NCI-H2171 (cell line): ENCODE measurements around the gene TPSD1.
"Not testable (repeated sequence)": the region's sequence is repeated elsewhere in the genome, so short reads cannot be mapped to it uniquely, and the experiment has no call there.

Source experiments
- DNase-seq: peaks from one replicate; lab custom pipeline; 2025; lab: John Stamatoyannopoulos, UW

TPSD1 gene

GRCh38 chr16:1241081-1241480 lies 14.8 kb upstream of the TPSD1 start:
- DNase-seq: not testable (repeated sequence)

- DNase-seq: not testable (repeated sequence)
Observed at GRCh38 chr16:1243363-1243762, 12.5 kb upstream of the TPSD1 start.

- DNase-seq: not testable (repeated sequence)
Observed at GRCh38 chr16:1243907-1244850, 11.7 kb upstream of the TPSD1 start.

- no peak for DNase-seq
Observed at GRCh38 chr16:1244881-1245280, 11.0 kb upstream of the TPSD1 start.

GRCh38 chr16:1245452-1246020 lies 10.3 kb upstream of the TPSD1 start:
- no peak for DNase-seq

- DNase-seq: not testable (repeated sequence)
Observed at GRCh38 chr16:1247903-1248537, 7.8 kb upstream of the TPSD1 start.

GRCh38 chr16:1249031-1249755 lies 6.7 kb upstream of the TPSD1 start:
- not testable (repeated sequence) for DNase-seq

- DNase-seq: not testable (repeated sequence)
Observed at GRCh38 chr16:1253701-1254364, 2.0 kb upstream of the TPSD1 start.

- not testable (repeated sequence) for DNase-seq
Observed at GRCh38 chr16:1254821-1255220, 1.0 kb upstream of the TPSD1 start.

GRCh38 chr16:1256296-1256873 lies 516 bp downstream of the TPSD1 start:
- DNase-seq: not testable (repeated sequence)

- no peak for DNase-seq
Observed at GRCh38 chr16:1256874-1257322, 1.0 kb downstream of the TPSD1 start.

- no peak for DNase-seq
Observed at GRCh38 chr16:1257561-1258224, 1.8 kb downstream of the TPSD1 start.

GRCh38 chr16:1258225-1258600 lies 2.3 kb downstream of the TPSD1 start:
- no peak for DNase-seq

- no peak for DNase-seq
Observed at GRCh38 chr16:1258906-1259759, 3.3 kb downstream of the TPSD1 start.

GRCh38 chr16:1259760-1260068 lies 3.8 kb downstream of the TPSD1 start:
- no peak for DNase-seq

- DNase-seq: no peak
Observed at GRCh38 chr16:1260101-1260680, 4.3 kb downstream of the TPSD1 start.

- DNase-seq: no peak
Observed at GRCh38 chr16:1261131-1261892, 5.4 kb downstream of the TPSD1 start.

GRCh38 chr16:1262210-1262845 lies 6.5 kb downstream of the TPSD1 start:
- DNase-seq: no peak
